Measurements from ENCODE around the gene PGF.

Gene PGF

GRCh38 chr14:74983343-74983742 lies 27.9 kb upstream of the PGF start:
- POLR2A ChIA-PET = interaction anchor here (0.6 kb wide), 1 partner anchor 437 kb away, joined by 3 read pairs; no protein-coding TSS in a partner anchor
- CTCF ChIA-PET = interaction anchor here (2.0 kb wide), 1 partner anchor 38 kb away, joined by 8 read pairs; no protein-coding TSS in a partner anchor

GRCh38 chr14:74982661-74983060 lies 27.3 kb upstream of the PGF start:
- TF ChIP-seq SP1 (IDR thresholded peaks at IDR 0.05) (no peak), CTBP1 (IDR thresholded peaks at IDR 0.05; ENCODE audit: borderline replicate concordance) (no peak), L3MBTL2 (conservative IDR thresholded peaks at IDR 0.05) (no peak), TARDBP (IDR thresholded peaks at IDR 0.05) (no peak), FOXM1 (IDR thresholded peaks at IDR 0.05; ENCODE audit: borderline replicate concordance) (no peak), HDGF (IDR thresholded peaks at IDR 0.05; ENCODE audit: borderline replicate concordance) (no peak), ELF4 (IDR thresholded peaks at IDR 0.05) (no peak), NFRKB (IDR thresholded peaks at IDR 0.05) (no peak), ARNT (IDR thresholded peaks at IDR 0.05) (no peak), ZNF384 (IDR thresholded peaks at IDR 0.05) (no peak)
- ChIA-PET CTCF (interaction anchor here (2.0 kb wide), 1 partner anchor 37 kb away, joined by 8 read pairs; no protein-coding TSS in a partner anchor), POLR2A (interaction anchor here (1.1 kb wide), 1 partner anchor 20 kb away, joined by 3 read pairs; the partner anchor contains the start of gene EIF2B2)
- no peak for DNase-seq (ENCODE audit: extremely low spot score)

More at GRCh38 chr14:74983343-74983742, 27.9 kb upstream of the PGF start:
- no peak for DNase-seq (ENCODE audit: extremely low spot score)
- TF ChIP-seq ELF4 (IDR thresholded peaks at IDR 0.05) (no peak), TARDBP (IDR thresholded peaks at IDR 0.05) (no peak), HDGF (IDR thresholded peaks at IDR 0.05; ENCODE audit: borderline replicate concordance) (no peak), NFRKB (IDR thresholded peaks at IDR 0.05) (no peak), FOXK2 (IDR thresholded peaks at IDR 0.05) (no peak), ARNT (IDR thresholded peaks at IDR 0.05) (no peak)

- ChIA-PET POLR2A (interaction anchor here (1.1 kb wide), 1 partner anchor 21 kb away, joined by 3 read pairs; the partner anchor contains the start of gene EIF2B2), CTCF (interaction anchor here (0.5 to 2.0 kb wide), 2 partner anchors 36 to 172 kb away, joined by 3 to 8 read pairs; no protein-coding TSS in a partner anchor)
- peak; percentile 3 for DNase-seq (ENCODE audit: extremely low spot score)
- TF ChIP-seq TARDBP (IDR thresholded peaks at IDR 0.05) (no peak), HDGF (IDR thresholded peaks at IDR 0.05; ENCODE audit: borderline replicate concordance) (no peak), PKNOX1 (IDR thresholded peaks at IDR 0.05) (no peak), ZNF384 (IDR thresholded peaks at IDR 0.05) (no peak), ELF4 (IDR thresholded peaks at IDR 0.05) (no peak), CTBP1 (IDR thresholded peaks at IDR 0.05; ENCODE audit: borderline replicate concordance) (no peak), L3MBTL2 (conservative IDR thresholded peaks at IDR 0.05) (no peak), BHLHE40 (IDR thresholded peaks at IDR 0.05; ENCODE audit: borderline replicate concordance) (no peak), SUZ12 (IDR thresholded peaks at IDR 0.05) (no peak), SP1 (IDR thresholded peaks at IDR 0.05) (no peak), FOXM1 (IDR thresholded peaks at IDR 0.05; ENCODE audit: borderline replicate concordance) (no peak), NFRKB (IDR thresholded peaks at IDR 0.05) (no peak), FOXK2 (IDR thresholded peaks at IDR 0.05) (no peak), FOXA1 (IDR thresholded peaks at IDR 0.05) (no peak), ARNT (IDR thresholded peaks at IDR 0.05) (no peak), LEF1 (IDR thresholded peaks at IDR 0.05; ENCODE audit: borderline replicate concordance) (no peak)
Observed at GRCh38 chr14:74981833-74982232, 26.4 kb upstream of the PGF start.

- DNase-seq (ENCODE audit: extremely low spot score) = peak; percentile 4
- ChIA-PET CTCF (interaction anchor here (0.5 to 2.0 kb wide), 3 partner anchors 36 to 172 kb away, joined by 3 to 8 read pairs (median 3); no protein-coding TSS in a partner anchor), POLR2A (interaction anchor here (0.9 to 2.0 kb wide), 4 partner anchors 21 to 83 kb away, joined by 3 to 8 read pairs (median 4); partner anchors contain the start of genes ACYP1, EIF2B2 and PGF)
- no peak for TF ChIP-seq NFRKB (IDR thresholded peaks at IDR 0.05)
- no peak for TF ChIP-seq ELF4 (IDR thresholded peaks at IDR 0.05)
- no peak for TF ChIP-seq BHLHE40 (IDR thresholded peaks at IDR 0.05; ENCODE audit: borderline replicate concordance)
- no peak for TF ChIP-seq ZNF384 (IDR thresholded peaks at IDR 0.05)
- no peak for TF ChIP-seq FOXA1 (IDR thresholded peaks at IDR 0.05)
- TF ChIP-seq SP1 (IDR thresholded peaks at IDR 0.05) = no peak
- TF ChIP-seq TARDBP (IDR thresholded peaks at IDR 0.05) = no peak
- no peak for TF ChIP-seq LEF1 (IDR thresholded peaks at IDR 0.05; ENCODE audit: borderline replicate concordance)
- TF ChIP-seq FOXK2 (IDR thresholded peaks at IDR 0.05) = no peak
- no peak for TF ChIP-seq L3MBTL2 (conservative IDR thresholded peaks at IDR 0.05)
- no peak for TF ChIP-seq CTBP1 (IDR thresholded peaks at IDR 0.05; ENCODE audit: borderline replicate concordance)
- TF ChIP-seq SUZ12 (IDR thresholded peaks at IDR 0.05) = no peak
- no peak for TF ChIP-seq PKNOX1 (IDR thresholded peaks at IDR 0.05)
- TF ChIP-seq ARNT (IDR thresholded peaks at IDR 0.05) = no peak
Observed at GRCh38 chr14:74981462-74981782, 26.0 kb upstream of the PGF start.

- ChIA-PET POLR2A (interaction anchor here (0.9 to 2.0 kb wide), 6 partner anchors 10 to 83 kb away, joined by 3 to 8 read pairs (median 4); partner anchors contain the start of genes ACYP1, EIF2B2 and PGF), CTCF (interaction anchor here (0.7 to 2.0 kb wide), 5 partner anchors 16 to 75 kb away, joined by 3 to 13 read pairs (median 4); no protein-coding TSS in a partner anchor)
- TF ChIP-seq TARDBP (IDR thresholded peaks at IDR 0.05) (no peak), L3MBTL2 (conservative IDR thresholded peaks at IDR 0.05) (peak; percentile 59)
- peak; percentile 16 for DNase-seq (ENCODE audit: extremely low spot score)
Observed at GRCh38 chr14:74980731-74981461, 25.5 kb upstream of the PGF start.

- DNase-seq (ENCODE audit: extremely low spot score) = peak; percentile 13
- POLR2A ChIA-PET = interaction anchor here (0.9 to 2.0 kb wide), 5 partner anchors 10 to 84 kb away, joined by 3 to 8 read pairs (median 4); partner anchors contain the start of genes ACYP1 and EIF2B2
- CTCF ChIA-PET = interaction anchor here (0.7 to 1.9 kb wide), 4 partner anchors 16 to 75 kb away, joined by 3 to 13 read pairs (median 4); no protein-coding TSS in a partner anchor
- TF ChIP-seq NFRKB (IDR thresholded peaks at IDR 0.05) (no peak), TARDBP (IDR thresholded peaks at IDR 0.05) (no peak), PKNOX1 (IDR thresholded peaks at IDR 0.05) (no peak), BHLHE40 (IDR thresholded peaks at IDR 0.05; ENCODE audit: borderline replicate concordance) (no peak), ZNF384 (IDR thresholded peaks at IDR 0.05) (no peak), ELF4 (IDR thresholded peaks at IDR 0.05) (no peak), FOXK2 (IDR thresholded peaks at IDR 0.05) (no peak), FOXA1 (IDR thresholded peaks at IDR 0.05) (no peak), HDGF (IDR thresholded peaks at IDR 0.05; ENCODE audit: borderline replicate concordance) (no peak), L3MBTL2 (conservative IDR thresholded peaks at IDR 0.05) (no peak)
Observed at GRCh38 chr14:74980398-74980730, 25.0 kb upstream of the PGF start.
